Lower leg skin (tissue), 3 donors: Measurements from ENCODE around the gene SOX6.

ENCODE experiments used
- CTCF ChIP-seq, 3 donors: fragments of 450-650 bp; IDR thresholded peaks; one replicate each; pipeline ENCODE4 v1.5.1; 2016; ENCODE audit warnings: antibody characterized with exemption in 3 of 3, mild to moderate bottlenecking in 3 of 3, moderate library complexity in 2 of 3
- POLR2A ChIP-seq, 2 donors: fragments of 450-650 bp; IDR thresholded peaks; one replicate each; pipeline ENCODE4 v1.6.1; 2016 to 2017; ENCODE audit warnings: antibody characterized with exemption in 2 of 2, mild to moderate bottlenecking in 1 of 2, moderate library complexity in 1 of 2

GRCh38 chr11:16186680-16187079 lies 169.7 kb downstream of the SOX6 start:
- no peak for TF ChIP-seq POLR2A (IDR thresholded peaks at IDR 0.05)
- no peak for TF ChIP-seq CTCF (IDR thresholded peaks at IDR 0.05)
